Measurements from ENCODE around the gene MARS1. TPM values are rescaled to one million over a fixed set of nuclear protein-coding genes. Genes with fewer than 3 reads are reported as not detected.

The MARS1 gene
- polyA plus RNA-seq, 1 donor from 2014 or later: 76.6 TPM

DNA sequence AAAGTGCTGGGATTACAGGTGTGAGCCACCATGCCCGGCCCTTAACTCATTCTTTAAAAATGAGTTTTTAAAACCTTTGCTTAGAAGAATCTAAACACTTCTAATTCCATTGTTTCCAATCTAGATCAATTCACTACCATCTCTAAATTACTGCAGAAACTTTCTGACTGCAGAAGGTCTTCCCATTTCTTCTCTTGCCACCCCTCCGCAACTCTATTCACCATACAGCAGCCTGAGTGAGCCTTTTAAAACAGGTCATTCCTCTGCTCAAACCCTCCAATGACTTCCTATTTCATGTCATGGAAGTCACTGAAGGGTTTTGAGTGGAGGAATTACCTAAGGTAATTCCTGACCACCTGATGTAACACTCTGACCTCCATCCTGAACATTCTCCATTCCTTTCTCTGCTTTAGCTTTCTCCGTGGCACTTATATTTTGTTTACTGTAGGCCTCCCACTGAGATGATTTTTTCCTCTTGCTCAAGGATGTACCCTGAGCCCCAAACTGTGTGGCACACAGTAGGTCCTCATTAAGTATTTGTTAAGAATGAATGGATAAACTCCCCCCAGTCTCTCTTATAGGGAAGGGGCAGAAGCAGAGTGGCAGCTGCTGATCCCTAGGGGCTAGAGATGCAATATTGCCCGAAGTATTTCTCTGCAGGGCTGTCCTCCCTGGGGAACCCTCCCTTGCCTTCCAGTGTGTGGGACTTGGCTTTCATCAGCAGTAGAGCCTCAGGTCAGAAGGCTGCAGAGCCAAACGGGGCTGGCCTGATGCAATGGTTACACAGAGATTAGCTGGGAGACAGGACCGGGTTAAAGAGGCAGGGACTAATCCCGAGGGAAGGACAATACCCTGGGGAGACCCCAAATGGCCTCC lies 31.3 kb downstream of the MARS1 start:
- Mint-ChIP-seq H3K27me3 (peaks cover 1% of the 10 kb centered on the region), H3K4me1 (peaks cover 29 to 38% (median 33%) of the 10 kb centered on the region in 3 donors), H3K36me3 (no peaks in the 10 kb centered on the region), H3K27ac (peak overlapping the region; percentile 99 to 100 (median 100)), H3K9me3 (no peaks in the 10 kb centered on the region), H3K4me3 (peak overlapping the region; percentile 93 to 100 (median 98))

DNA sequence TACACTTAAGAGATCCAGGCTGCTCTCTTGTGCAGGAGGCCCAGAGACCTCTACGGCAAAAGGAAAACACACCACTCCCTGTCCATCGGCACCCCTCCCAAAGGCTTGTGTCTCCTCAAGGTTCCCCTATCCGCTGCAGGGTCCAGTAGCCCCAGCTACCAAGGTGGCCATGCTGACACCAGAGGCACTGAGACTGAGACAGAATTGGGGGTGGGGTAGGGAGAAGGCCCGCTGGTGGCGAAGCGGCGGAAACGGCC lies 31.9 kb downstream of the MARS1 start:
- Mint-ChIP-seq H3K36me3 (no peaks in the 10 kb centered on the region), H3K27me3 (peaks cover 1% of the 10 kb centered on the region), H3K4me3 (peak overlapping the region; percentile 93 to 100 (median 98)), H3K9me3 (no peaks in the 10 kb centered on the region), H3K27ac (peak overlapping the region; percentile 99 to 100 (median 100)), H3K4me1 (peaks cover 34 to 39% (median 39%) of the 10 kb centered on the region in 3 donors)

DNA sequence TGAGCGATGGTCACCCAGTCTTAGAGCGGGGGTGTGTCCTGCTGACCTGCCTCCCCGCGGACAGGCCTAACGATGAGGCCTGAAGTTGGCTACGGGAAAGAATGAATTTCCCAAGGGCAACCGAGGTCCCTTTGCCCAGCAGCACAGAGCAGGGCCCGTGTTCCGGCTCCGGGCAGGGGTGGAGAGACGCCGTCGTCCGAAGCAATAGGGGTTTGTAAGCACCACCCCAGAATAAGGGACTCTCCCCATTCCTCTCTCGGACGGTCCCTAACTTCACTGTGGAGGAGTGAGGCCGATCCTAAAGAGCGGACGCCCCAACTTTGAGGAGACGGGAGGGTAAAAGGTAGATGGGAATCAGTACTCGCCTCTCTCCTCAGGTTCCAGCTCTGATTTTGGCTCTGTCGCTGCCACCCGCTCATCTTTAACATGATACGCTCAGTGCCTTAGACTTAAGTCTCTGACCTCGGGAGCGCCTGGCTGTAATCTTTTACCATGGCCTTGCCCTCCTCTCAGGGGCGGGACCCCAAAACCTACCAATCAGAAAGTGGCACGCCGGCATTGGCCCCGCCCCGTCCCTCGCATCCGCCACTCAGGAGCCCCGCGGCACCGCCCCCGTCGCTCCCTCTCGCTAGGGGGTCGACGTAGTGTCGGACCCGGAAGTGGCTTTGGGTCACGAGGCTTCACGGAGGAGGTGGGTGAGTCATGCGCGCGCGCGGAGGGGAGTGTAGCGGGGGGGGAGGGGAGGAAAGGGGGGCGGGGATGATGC lies 32.4 kb downstream of the MARS1 start, which contains the start of gene DDIT3:
TSS of gene DDIT3 (minus strand) at position 462 of the 766 bp plus-strand sequence. CDS start 3,108 bp downstream, outside the sequence.
- Mint-ChIP-seq H3K27me3 (peaks cover 1% of the 10 kb centered on the region), H3K4me1 (peaks cover 36 to 39% (median 39%) of the 10 kb centered on the region in 3 donors), H3K36me3 (no peaks in the 10 kb centered on the region), H3K4me3 (peak within 1 kb of the TSS; percentile 93 to 100 (median 98)), H3K9me3 (no peaks in the 10 kb centered on the region), H3K27ac (peak within 1 kb of the TSS; percentile 99 to 100 (median 100))

DNA sequence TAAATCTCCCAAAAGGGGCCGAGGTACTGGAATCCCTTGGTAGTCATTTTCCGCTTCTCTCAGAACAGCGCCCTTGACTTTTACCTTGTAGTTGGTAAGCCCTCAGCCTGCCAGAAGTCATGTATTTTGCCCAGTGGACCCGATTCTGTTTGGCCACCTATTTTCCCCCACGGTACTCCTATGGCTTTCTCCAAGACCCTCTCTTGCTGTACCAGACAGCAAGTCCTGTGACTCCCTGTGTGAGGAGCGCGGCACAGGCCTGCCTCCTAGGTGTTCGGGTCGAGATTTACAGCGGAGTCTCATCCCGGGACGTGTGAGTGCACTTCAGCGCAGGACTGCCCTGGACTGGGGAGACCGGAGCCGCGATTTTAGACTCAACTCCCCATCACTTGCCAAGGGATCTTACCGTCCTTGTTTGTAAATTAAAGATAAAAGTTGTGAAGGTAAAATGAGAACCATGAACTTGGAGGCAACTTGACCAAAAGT lies 33.7 kb downstream of the MARS1 start:
- H3K4me3 Mint-ChIP-seq: peak overlapping the region; percentile 93 to 100 (median 98)
- peaks cover 1% of the 10 kb centered on the region for H3K27me3 Mint-ChIP-seq
- H3K9me3 Mint-ChIP-seq: no peaks in the 10 kb centered on the region
- H3K36me3 Mint-ChIP-seq: no peaks in the 10 kb centered on the region
- peaks cover 36 to 39% (median 39%) of the 10 kb centered on the region in 3 donors for H3K4me1 Mint-ChIP-seq
- H3K27ac Mint-ChIP-seq: peak overlapping the region; percentile 99 to 100 (median 100)

DNA sequence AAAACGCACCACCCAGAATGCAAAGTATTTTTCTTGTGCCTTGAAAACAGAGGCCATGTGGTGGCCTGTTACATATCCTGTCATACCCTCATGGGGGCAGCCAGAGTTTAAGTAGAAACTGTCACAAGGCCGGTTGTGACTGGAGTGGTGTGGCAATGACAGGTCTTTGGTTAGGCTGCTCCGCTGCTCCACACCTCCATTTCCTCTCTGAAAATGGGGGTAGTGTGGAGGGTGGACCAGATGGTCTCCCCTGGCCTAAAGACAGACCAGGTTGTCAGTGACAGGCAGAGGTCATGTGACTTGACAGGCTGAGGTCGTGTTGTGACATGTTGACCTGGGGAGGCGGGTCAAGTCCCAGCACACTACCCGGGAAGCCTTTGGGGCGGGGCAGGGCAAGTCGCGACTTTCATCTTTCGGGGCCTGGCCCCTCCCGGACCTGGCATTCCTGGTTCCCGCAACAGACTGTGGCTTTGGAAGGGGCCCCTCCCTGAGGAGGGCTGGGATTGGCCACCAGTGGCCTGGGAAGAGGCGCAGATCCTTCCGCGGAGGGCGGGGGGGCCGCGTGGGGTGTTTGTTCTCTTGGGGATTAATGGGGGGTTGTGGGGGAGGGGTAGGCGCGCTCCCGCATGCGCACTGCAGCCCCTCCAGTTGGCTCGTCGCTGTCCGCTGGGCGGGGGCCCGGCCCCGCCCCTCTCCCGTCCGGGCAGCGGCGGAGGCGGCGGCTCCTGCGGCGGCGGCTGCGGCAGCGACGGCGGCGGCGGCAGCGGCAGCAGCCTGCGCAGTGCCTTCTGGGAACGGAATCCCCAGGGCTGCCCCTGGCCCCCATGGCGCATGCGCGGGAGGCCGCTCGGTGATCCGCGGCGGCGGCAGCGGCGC lies 34.4 kb downstream of the MARS1 start, which contains the start of gene MBD6:
TSS of gene MBD6 (plus strand) at position 814 of the 876 bp plus-strand sequence. CDS start 1,480 bp downstream, outside the sequence.
- no peaks in the 10 kb centered on the region for H3K36me3 Mint-ChIP-seq
- no peaks in the 10 kb centered on the region for H3K9me3 Mint-ChIP-seq
- H3K4me3 Mint-ChIP-seq: peak within 1 kb of the TSS; percentile 93 to 100 (median 98)
- H3K27me3 Mint-ChIP-seq: peaks cover 1% of the 10 kb centered on the region
- peaks cover 36 to 39% (median 37%) of the 10 kb centered on the region in 3 donors for H3K4me1 Mint-ChIP-seq
- peak within 1 kb of the TSS; percentile 99 to 100 (median 100) for H3K27ac Mint-ChIP-seq

- Mint-ChIP-seq H3K9me3 (no peaks in the 10 kb centered on the region), H3K27ac (peak overlapping the region; percentile 98 to 100 (median 99)), H3K4me3 (peak overlapping the region; percentile 88 to 98 (median 92)), H3K27me3 (peaks cover 1% of the 10 kb centered on the region), H3K4me1 (peaks cover 32 to 36% (median 34%) of the 10 kb centered on the region in 3 donors), H3K36me3 (no peaks in the 10 kb centered on the region)
These were observed 35.2 kb downstream of the MARS1 start for GRCh38 chr12:57522887-57523705.

DNA sequence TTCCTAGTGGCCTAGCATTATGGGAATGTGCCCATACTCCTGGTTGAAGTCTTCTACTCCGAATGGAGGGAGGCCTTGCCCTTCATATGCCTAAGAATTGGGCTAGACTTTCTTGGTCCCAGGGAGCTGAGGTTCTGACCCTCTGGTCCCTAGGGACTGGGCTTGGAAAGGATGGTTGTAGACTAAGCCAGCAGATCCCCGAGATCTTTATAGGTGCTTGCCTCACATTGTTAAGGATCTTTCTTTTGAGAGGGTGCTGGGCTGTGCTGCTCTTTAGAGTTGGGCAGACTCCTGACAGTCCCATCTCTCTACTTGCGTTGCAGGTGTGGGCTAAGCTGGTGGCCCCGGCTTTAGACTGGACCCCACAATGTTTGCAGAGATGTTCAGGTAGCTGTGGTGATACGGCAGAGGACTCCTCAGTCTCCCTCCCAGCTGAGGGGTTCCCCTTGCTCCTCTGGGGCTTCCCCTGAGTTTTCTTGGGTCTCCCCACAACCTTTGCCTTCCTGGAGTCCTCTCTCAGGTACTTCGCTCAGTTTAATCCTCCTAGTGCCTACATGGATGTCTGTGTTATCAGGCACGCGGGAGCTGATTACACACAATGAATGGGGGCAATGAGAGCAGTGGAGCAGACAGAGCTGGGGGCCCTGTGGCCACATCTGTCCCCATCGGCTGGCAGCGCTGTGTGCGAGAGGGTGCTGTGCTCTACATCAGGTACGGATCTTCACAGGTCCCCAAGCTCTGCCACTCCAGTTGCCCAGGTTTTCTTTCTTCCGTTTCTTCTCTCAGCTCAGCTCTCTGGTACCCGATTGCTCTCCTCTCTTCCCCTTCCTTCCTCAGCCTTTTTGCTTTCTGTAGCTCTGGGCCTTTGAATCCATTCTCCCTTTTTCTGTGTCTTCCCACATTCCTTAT lies 36.1 kb downstream of the MARS1 start:
- H3K4me3 Mint-ChIP-seq: peak overlapping the region; percentile 88 to 97 (median 92)
- peaks cover 1% of the 10 kb centered on the region for H3K27me3 Mint-ChIP-seq
- no peaks in the 10 kb centered on the region for H3K9me3 Mint-ChIP-seq
- no peaks in the 10 kb centered on the region for H3K36me3 Mint-ChIP-seq
- H3K27ac Mint-ChIP-seq: peak overlapping the region; percentile 87 to 98 (median 98)
- peaks cover 25 to 31% (median 29%) of the 10 kb centered on the region in 3 donors for H3K4me1 Mint-ChIP-seq

DNA sequence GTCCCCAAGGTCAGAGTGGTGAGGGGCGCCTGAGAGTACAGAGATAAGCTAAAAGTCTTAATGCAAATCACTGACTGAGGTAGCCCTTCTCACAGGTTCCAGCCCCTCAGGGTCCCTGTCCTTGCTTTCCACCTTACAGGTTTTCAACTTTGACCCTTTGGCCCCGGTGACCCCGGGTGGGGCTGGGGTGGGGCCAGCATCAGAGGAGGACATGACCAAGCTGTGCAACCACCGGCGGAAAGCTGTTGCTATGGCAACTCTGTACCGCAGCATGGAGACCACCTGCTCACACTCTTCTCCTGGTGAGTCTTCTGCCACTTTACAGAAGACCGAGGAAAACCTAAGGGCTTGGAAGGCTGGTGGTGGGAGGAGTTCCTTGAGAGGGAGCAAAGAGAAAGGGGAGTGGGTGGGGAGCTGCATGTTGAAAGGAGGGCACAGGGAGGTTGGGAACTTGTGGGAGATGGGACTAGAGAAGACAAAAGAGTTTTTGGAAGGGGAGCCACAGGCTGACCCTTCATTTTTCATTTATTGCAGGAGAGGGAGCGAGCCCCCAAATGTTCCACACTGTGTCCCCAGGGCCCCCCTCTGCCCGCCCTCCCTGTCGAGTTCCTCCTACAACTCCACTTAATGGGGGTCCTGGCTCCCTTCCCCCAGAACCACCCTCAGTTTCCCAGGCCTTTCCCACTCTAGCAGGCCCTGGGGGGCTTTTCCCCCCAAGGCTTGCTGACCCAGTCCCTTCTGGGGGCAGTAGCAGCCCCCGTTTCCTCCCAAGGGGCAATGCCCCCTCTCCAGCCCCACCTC lies 37.1 kb downstream of the MARS1 start:
- Mint-ChIP-seq H3K9me3 (no peaks in the 10 kb centered on the region), H3K27me3 (peaks cover 1% of the 10 kb centered on the region), H3K27ac (peak overlapping the region in 2 of 3 donors; percentile 98), H3K36me3 (no peaks in the 10 kb centered on the region), H3K4me1 (peaks cover 22 to 26% (median 24%) of the 10 kb centered on the region in 3 donors), H3K4me3 (peak overlapping the region in 2 of 4 donors; percentile 91 to 97)

DNA sequence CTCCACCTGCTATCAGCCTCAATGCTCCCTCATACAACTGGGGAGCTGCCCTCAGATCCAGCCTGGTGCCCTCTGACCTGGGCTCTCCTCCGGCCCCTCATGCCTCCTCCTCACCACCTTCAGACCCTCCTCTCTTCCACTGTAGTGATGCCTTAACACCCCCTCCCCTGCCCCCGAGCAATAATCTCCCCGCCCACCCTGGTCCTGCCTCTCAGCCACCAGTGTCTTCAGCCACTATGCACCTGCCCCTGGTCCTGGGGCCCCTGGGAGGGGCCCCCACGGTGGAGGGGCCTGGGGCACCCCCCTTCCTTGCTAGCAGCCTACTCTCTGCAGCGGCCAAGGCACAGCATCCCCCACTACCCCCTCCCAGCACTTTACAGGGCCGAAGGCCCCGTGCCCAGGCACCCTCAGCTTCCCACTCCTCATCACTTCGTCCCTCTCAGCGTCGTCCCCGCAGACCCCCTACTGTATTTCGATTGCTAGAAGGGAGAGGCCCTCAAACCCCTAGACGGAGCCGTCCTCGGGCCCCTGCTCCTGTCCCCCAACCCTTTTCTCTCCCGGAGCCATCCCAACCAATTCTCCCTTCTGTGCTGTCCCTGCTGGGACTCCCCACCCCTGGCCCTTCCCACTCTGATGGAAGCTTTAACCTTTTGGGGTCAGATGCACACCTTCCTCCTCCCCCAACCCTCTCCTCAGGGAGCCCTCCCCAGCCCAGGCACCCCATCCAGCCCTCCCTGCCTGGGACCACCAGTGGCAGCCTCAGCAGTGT lies 37.9 kb downstream of the MARS1 start:
- Mint-ChIP-seq H3K4me1 (peaks cover 19 to 26% (median 22%) of the 10 kb centered on the region in 3 donors), H3K4me3 (peak overlapping the region in 2 of 4 donors; percentile 9 to 32), H3K9me3 (no peaks in the 10 kb centered on the region), H3K27me3 (peaks cover 1% of the 10 kb centered on the region), H3K27ac (peak overlapping the region in 1 of 3 donors; percentile 42), H3K36me3 (no peaks in the 10 kb centered on the region)

DNA sequence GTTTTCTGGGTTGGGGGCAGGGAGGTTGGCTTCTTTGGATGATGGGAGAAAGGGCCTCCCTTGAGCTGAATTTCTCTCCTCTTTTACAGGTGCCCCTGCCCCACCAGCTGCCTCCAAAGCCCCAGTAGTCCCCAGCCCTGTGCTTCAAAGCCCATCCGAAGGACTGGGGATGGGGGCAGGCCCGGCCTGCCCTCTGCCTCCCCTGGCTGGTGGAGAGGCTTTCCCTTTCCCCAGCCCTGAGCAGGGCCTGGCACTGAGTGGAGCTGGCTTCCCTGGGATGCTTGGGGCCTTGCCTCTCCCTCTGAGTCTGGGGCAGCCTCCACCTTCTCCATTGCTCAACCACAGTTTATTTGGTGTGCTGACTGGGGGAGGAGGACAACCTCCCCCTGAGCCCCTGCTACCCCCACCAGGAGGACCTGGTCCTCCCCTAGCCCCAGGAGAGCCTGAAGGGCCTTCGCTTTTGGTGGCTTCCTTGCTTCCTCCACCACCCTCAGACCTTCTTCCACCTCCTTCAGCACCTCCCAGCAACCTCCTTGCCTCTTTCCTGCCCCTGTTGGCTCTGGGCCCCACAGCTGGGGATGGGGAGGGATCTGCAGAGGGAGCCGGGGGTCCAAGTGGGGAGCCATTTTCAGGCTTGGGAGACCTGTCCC lies 38.7 kb downstream of the MARS1 start:
- peak overlapping the region in 1 of 3 donors; percentile 72 for H3K27ac Mint-ChIP-seq
- peak overlapping the region in 2 of 4 donors; percentile 9 to 75 for H3K4me3 Mint-ChIP-seq
- no peaks in the 10 kb centered on the region for H3K9me3 Mint-ChIP-seq
- peaks cover 17 to 23% (median 20%) of the 10 kb centered on the region in 3 donors for H3K4me1 Mint-ChIP-seq
- H3K27me3 Mint-ChIP-seq: peaks cover 1% of the 10 kb centered on the region
- H3K36me3 Mint-ChIP-seq: no peaks in the 10 kb centered on the region

- no peaks in the 10 kb centered on the region for H3K36me3 Mint-ChIP-seq
- H3K9me3 Mint-ChIP-seq: no peaks in the 10 kb centered on the region
- H3K4me3 Mint-ChIP-seq: peak overlapping the region in 1 of 4 donors; percentile 32
- no peaks in the 10 kb centered on the region for H3K27me3 Mint-ChIP-seq
- peak overlapping the region in 2 of 3 donors; percentile 47 to 72 for H3K27ac Mint-ChIP-seq
- peaks cover 11 to 18% (median 15%) of the 10 kb centered on the region in 3 donors for H3K4me1 Mint-ChIP-seq
These were observed 39.3 kb downstream of the MARS1 start for GRCh38 chr12:57527184-57527583.

Measured in IgD-negative memory B cell (primary cell).